Measurements from ENCODE around the gene C14orf132. TPM values are rescaled to one million over a fixed set of nuclear protein-coding genes. Genes with fewer than 3 reads are reported as not detected.
A peak's percentile ranks its signal among the peaks of the same experiment; 100 is the strongest.

C14orf132 gene
- total RNA-seq, 1 donor from 2014 or later = 38.2 TPM

DNA sequence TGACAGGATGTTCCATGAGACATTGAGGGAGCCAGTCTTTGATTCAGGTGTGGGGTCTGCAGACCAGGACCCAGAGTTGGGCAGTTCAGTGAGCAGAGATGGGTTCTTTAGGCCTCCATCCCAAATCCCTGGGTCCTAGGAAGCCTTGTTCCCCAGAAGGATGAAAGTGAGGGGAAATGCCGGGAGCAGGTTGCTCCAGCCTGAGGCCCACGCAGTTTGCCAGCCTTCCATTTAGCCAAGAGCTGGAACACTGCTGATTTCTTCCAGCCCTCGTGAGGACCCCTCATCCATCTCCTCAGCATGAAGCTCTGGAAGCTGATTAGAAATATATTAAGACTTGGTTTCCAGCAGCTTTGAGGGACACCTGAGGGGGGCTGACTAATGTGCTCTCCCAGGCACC, 12.1 kb downstream of the C14orf132 start:
- no peaks in the 10 kb centered on the region for H3K27me3 Mint-ChIP-seq (ENCODE audit: low read depth)
- H3K27ac Mint-ChIP-seq (ENCODE audit: unreplicated experiment) = no peak overlapping the region
- H3K4me3 Mint-ChIP-seq = no peak overlapping the region
- H3K9me3 Mint-ChIP-seq = no peaks in the 10 kb centered on the region
- DNase-seq (ENCODE audit: low read depth, low spot score) = no peak
- H3K36me3 Mint-ChIP-seq (ENCODE audit: low read depth) = peaks cover 4% of the 10 kb centered on the region
- TF ChIP-seq CTCF (conservative IDR thresholded peaks at IDR 0.05) = no peak
- H3K4me1 Mint-ChIP-seq = peaks cover 34% of the 10 kb centered on the region

DNA sequence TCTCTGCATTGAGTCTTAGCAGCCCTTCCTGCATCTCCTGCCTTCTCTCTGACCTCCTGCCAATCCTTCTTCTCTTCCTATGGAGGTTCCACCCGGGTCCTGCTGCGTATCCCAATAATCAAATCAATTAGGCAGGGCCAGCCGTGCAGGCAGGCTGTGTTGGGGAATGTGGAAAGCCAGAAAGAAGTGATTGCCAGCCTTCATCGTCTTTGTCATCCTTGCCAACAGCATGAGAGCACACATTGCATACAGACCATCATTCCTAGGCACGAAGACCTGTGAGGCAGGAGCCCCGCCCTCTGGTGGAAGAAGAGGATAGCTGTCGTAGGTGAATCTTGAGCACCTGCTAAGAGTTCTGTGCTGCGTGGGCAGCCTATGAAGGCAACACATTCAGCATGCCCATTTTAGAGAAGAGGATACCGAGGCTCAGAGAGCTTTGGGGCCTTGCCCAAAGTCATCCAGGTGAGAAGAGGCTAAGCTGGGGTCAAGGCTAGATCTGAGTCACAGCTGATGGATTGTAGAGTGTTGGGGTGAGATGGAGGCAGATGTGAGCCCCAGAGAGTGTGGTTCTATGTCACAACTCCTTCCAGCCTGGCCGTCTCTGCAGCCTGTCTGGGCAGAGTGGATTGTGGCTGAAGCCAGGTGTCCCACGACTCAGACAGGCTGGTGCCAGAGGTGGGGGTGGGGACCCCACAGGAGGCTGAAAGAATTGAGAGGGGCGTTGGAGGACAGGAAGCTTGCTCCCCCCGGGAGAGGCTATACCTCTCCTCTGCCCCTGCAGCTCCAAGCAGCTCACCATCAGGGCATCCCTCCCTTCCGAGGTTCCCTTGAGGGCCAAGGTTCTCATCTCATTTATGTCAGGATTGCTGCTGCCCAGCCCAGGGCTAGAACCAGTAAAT, 12.7 kb downstream of the C14orf132 start:
- Mint-ChIP-seq H3K27me3 (ENCODE audit: low read depth) (no peaks in the 10 kb centered on the region), H3K4me1 (peaks cover 41% of the 10 kb centered on the region), H3K9me3 (no peaks in the 10 kb centered on the region), H3K27ac (ENCODE audit: unreplicated experiment) (no peak overlapping the region), H3K4me3 (no peak overlapping the region), H3K36me3 (ENCODE audit: low read depth) (peaks cover 4% of the 10 kb centered on the region)
- DNase-seq (ENCODE audit: low read depth, low spot score) = no peak
- TF ChIP-seq CTCF (conservative IDR thresholded peaks at IDR 0.05) = peak; percentile 29

GRCh38 chr14:96052541-96053247, 13.5 kb downstream of the C14orf132 start:
- Mint-ChIP-seq H3K27me3 (ENCODE audit: low read depth) (no peaks in the 10 kb centered on the region), H3K9me3 (no peaks in the 10 kb centered on the region), H3K36me3 (ENCODE audit: low read depth) (peaks cover 4% of the 10 kb centered on the region), H3K27ac (ENCODE audit: unreplicated experiment) (no peak overlapping the region), H3K4me1 (peaks cover 49% of the 10 kb centered on the region), H3K4me3 (no peak overlapping the region)
- TF ChIP-seq CTCF (conservative IDR thresholded peaks at IDR 0.05) = no peak
- DNase-seq (ENCODE audit: low read depth, low spot score) = no peak

DNA sequence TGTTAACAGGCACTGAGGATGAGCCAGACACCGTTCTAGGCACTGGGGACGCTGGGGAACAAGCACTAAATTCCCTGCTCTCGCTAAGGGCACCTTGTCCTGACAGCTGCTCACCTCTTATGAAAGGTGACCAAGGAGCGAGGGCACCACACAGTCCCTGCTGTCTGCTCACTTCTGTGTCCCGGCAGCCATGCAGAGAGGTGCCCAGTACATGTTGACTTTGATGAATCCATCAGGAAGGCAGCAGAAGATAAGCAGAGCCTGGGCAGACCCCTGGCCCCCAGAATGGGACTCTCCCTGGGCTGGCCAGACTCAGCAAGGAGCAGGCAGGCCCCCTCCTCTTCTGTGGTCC, 14.1 kb downstream of the C14orf132 start:
- Mint-ChIP-seq H3K27ac (ENCODE audit: unreplicated experiment) (no peak overlapping the region), H3K36me3 (ENCODE audit: low read depth) (peaks cover 7% of the 10 kb centered on the region), H3K4me1 (peaks cover 52% of the 10 kb centered on the region), H3K4me3 (no peak overlapping the region), H3K27me3 (ENCODE audit: low read depth) (no peaks in the 10 kb centered on the region), H3K9me3 (no peaks in the 10 kb centered on the region)
- no peak for DNase-seq (ENCODE audit: low read depth, low spot score)
- TF ChIP-seq CTCF (conservative IDR thresholded peaks at IDR 0.05) = no peak

- H3K4me1 Mint-ChIP-seq = peaks cover 54% of the 10 kb centered on the region
- H3K36me3 Mint-ChIP-seq (ENCODE audit: low read depth) = peaks cover 9% of the 10 kb centered on the region
- H3K4me3 Mint-ChIP-seq = no peak overlapping the region
- TF ChIP-seq CTCF (conservative IDR thresholded peaks at IDR 0.05) = no peak
- DNase-seq (ENCODE audit: low read depth, low spot score) = no peak
- H3K9me3 Mint-ChIP-seq = no peaks in the 10 kb centered on the region
- H3K27ac Mint-ChIP-seq (ENCODE audit: unreplicated experiment) = peak overlapping the region; percentile 73
- no peaks in the 10 kb centered on the region for H3K27me3 Mint-ChIP-seq (ENCODE audit: low read depth)
Observed at GRCh38 chr14:96053600-96054381, 14.6 kb downstream of the C14orf132 start.
